ENCODE data around the gene EIF2S1. TPM values are rescaled to one million over a fixed set of nuclear protein-coding genes. Genes with fewer than 3 reads are reported as not detected.

Gene EIF2S1
- total and polyA plus RNA-seq, 2 experiments from 2014 or later, result 121 to 170 TPM

- TF ChIP-seq ZNF462 (CRISPR knock-in tag; IDR thresholded peaks at IDR 0.05), result no peak
- TF ChIP-seq ZNF114 (CRISPR knock-in tag; IDR thresholded peaks at IDR 0.05), result no peak
- TF ChIP-seq CREB1 (CRISPR knock-in tag; IDR thresholded peaks at IDR 0.05; ENCODE audit: low read depth), result no peak
- no peak for TF ChIP-seq REST (IDR thresholded peaks at IDR 0.05; ENCODE audit: unreplicated experiment)
Observed at GRCh38 chr14:67429510-67430205, 69.5 kb downstream of the EIF2S1 start (continued).

Data from GM23338 (cell line).